ENCODE results near the gene FPGT. TPM values are rescaled to one million over a fixed set of nuclear protein-coding genes. Genes with fewer than 3 reads are reported as not detected.
"Not testable (repeated sequence)": the region's sequence is repeated elsewhere in the genome, so short reads cannot be mapped to it uniquely, and the experiment has no call there.

Gene FPGT
- polyA plus RNA-seq, 4 donors, result 22.4 to 31.0 (median 28.6) TPM

- DNase-seq (ENCODE audit: low read depth in 4 of 4, low spot score in 2 of 4), result not testable (repeated sequence)
These were observed 55.3 kb downstream of the FPGT start for GRCh38 chr1:74253243-74253824.

Other genes with a start within 250 kb of the FPGT start
- 1 to 10 TPM; 3.1 to 5.4 (median 3.9) TPM for gene LRRIQ3, start 66 bp upstream of the FPGT start, polyA plus RNA-seq (ENCODE audit: insufficient read length in 4 of 4)
- gene TNNI3K, start 37.1 kb downstream of the FPGT start, polyA plus RNA-seq (ENCODE audit: insufficient read length in 4 of 4), result 1 to 10 TPM in 3 of 4 donors, under 1 TPM in 1; 0.68 to 2.2 (median 1.7) TPM

Measured in left renal cortex interstitium (tissue), 4 donors.